Stromal cell of bone marrow (primary cell): ENCODE data around the gene PPP1R7.
"Not testable (repeated sequence)": the region's sequence is repeated elsewhere in the genome, so short reads cannot be mapped to it uniquely, and the experiment has no call there.

Experiments used
- DNase-seq: peaks from one replicate; pipeline ENCODE4 v3.0.0-alpha.2; 2012; ENCODE audit warnings: low read depth

The PPP1R7 gene

DNA sequence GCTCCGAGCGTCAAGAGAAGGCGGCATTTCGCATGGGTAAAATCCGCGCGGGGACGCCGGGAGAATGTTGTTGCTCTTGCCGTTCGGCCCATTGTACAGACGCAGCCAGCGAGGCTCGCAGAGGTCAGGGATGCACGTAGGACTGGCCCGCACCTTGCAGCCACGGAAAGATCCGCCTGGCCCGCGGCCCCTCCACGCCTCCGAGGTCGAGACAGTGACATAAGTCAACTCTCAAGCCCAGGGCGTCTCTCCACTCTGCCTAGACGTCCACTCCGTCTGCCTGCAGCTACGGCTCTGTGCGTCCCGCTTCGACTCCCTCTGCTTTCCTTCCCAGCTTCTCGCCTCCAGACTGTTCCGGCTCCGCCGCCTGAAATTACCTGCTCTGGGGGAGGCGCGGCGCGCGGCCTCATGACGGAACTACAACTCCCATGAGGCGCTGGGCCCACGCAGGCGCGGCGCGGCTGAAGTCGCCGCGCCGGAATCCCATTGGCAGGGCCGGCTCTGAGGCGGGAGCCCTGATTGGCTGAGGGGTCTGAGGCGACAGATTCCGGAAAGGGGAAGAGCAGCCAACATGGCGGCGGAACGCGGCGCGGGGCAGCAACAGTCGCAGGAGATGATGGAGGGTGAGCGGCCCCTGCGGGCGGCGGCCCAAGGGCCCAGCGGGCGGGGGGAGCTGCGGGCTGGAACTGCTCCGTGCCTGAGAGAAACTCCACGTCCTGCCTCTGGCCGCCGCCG, at the start of gene PPP1R7:
Gene PPP1R7, plus strand, starts transcription at position 543 of the 735 bp plus-strand sequence. Its CDS starts 29 bp downstream, at position 572.
- DNase-seq: peak; percentile 88

- DNase-seq: peak; percentile 66
These were observed 47.9 kb upstream of the PPP1R7 start, which contains the start of gene MTERF4 for GRCh38 chr2:241102239-241102803. TSS of gene MTERF4 (minus strand) at chr2:241102287. CDS start at chr2:241102273, 14 bp downstream.

DNA sequence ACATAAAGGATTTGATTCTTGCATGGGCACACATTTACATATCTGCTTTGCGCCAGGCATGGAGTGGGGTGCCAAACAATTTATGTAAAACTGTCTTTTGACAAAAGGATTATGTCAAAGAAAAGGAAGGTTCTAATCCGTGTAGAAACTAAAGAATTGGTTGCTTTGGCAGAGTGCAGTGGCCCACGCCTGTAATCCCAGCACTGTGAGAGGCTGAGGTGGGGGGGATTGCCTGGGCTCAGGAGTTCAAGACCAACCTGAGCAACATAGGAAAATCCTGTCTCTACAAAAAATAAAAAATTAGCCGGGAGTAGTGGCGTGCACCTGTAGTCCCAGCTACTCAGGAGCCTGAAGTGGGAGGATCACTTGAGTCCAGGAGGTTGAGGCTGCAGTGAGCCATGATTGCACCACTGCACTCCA, 47.1 kb upstream of the PPP1R7 start:
- no peak for DNase-seq

- not testable (repeated sequence) for DNase-seq
These were observed 45.7 kb upstream of the PPP1R7 start for GRCh38 chr2:241104611-241105010.

- DNase-seq: no peak
These were observed 44.6 kb upstream of the PPP1R7 start for GRCh38 chr2:241105641-241106040.

- no peak for DNase-seq
These were observed 43.1 kb upstream of the PPP1R7 start for GRCh38 chr2:241107031-241107783.

- DNase-seq: no peak
These were observed 41.7 kb upstream of the PPP1R7 start for GRCh38 chr2:241108271-241109209.

DNA sequence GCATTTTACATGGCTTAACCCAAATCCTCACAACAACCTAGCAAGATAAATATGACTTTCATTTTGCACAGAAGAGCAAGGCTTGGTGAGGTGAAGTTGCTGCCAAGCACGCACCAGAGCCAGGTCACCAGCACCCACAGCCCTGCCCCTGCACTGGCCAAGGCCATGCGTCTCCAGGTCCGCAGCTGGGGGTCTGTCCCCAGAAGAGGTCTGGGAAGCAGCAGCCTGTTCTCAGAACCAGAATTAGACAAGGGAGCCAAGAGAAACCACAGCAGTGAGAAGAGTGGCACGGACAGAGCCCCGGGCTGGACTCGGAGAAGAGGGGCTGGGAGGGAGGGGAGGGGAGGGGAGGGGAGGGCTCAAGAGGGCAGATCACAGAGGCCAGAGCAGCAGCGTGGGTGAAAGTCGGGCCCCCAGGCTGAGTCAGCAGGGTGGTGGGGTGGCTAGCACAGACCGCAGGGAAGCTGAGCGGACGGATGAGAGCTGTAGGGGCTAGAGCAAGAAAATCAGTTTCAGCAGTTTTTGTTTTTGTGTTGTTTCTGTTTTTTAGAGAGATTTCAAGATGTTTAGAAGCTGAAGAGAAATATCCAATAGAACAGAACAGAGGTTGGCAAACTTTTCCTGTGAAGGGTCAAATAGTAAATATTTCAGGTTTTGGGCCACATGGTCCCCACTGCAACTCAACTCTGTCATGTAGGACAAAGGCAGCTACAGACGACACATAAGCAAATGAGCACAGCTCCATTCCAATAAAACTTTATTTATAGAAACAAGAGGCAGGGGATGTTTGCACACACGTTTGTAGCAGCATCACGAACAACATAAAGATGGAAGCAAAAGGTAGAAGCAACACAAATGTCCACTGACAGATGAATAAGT, 40.8 kb upstream of the PPP1R7 start:
- DNase-seq: no peak

GRCh38 chr2:241110089-241110606, 40.1 kb upstream of the PPP1R7 start:
- DNase-seq: no peak

DNA sequence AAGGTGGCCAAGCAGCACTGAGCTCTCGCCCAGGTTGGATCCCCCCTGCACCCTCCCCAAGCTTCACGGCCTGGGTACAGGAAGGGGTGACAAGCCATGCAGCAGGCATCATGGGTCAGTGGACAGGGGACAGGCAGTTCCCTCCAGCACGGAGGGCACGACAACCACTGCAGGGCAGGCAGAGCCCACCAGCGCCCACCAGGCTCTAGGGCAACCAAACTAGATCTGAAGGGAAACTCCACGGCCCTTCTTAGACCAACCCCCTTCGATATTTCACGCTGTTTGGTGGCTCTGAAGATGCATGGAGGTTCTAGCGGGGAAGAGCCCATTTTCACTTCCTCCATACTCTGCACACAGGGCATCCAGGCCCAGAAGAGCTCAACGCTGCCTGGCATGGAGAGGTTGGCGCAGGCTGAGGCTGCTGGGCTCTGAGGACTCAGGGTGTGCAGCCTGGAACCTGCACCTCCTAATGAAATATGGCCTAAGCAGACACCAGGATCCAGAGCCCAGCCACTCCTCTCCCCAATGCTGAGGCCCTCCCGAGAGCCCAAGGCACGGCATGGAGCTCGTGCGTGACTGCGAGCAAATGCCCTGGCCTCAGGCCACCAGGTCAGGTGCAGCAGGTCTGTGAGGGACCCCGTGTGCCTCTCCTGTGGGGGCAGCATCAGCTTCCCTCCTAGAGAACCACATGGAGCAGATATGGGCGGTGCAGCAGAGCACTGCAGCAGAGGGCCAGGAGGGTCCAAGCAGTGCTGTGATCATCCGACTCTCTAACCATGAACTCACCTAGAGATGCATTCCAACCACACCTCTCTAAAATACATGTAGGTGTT, 39.4 kb upstream of the PPP1R7 start:
- no peak for DNase-seq

DNA sequence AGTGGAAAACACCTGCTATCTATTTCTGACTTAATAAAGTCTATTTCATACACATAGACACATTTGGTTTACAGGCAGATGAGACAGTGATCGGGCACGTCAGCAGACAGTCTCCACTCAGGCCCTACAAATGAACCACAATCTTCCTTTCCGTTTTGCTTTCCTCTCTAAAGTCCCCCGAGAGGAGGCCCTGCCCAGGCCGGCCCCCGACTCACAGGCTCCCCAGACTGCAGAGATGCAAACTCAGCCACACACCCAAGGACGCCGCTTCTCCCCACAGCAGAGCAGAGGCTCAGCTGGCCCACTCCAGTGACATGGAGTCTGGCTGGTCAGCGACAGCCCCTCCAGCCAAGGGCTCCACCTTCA, 38.8 kb upstream of the PPP1R7 start:
- no peak for DNase-seq

- DNase-seq: no peak
These were observed 38.2 kb upstream of the PPP1R7 start for GRCh38 chr2:241112046-241112445.

GRCh38 chr2:241112592-241112991, 37.7 kb upstream of the PPP1R7 start:
- no peak for DNase-seq

GRCh38 chr2:241114836-241115235, 35.4 kb upstream of the PPP1R7 start:
- no peak for DNase-seq

DNA sequence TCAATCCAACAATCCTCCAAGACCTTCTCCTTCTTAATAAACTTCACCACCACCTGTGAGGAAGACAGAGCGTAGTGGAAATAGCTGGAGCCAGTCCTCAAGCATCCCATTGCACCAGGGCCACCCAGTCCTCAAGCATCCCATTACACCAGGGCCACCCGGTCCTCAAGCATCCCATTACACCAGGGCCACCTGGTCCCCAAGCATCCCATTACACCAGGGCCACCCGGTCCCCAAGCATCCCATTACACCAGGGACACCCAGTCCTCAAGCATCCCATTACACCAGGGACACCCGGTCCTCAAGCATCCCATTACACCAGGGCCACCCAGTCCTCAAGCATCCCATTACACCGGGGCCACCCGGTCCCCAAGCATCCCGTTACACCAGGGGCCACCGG, 34.9 kb upstream of the PPP1R7 start:
- DNase-seq: no peak

DNA sequence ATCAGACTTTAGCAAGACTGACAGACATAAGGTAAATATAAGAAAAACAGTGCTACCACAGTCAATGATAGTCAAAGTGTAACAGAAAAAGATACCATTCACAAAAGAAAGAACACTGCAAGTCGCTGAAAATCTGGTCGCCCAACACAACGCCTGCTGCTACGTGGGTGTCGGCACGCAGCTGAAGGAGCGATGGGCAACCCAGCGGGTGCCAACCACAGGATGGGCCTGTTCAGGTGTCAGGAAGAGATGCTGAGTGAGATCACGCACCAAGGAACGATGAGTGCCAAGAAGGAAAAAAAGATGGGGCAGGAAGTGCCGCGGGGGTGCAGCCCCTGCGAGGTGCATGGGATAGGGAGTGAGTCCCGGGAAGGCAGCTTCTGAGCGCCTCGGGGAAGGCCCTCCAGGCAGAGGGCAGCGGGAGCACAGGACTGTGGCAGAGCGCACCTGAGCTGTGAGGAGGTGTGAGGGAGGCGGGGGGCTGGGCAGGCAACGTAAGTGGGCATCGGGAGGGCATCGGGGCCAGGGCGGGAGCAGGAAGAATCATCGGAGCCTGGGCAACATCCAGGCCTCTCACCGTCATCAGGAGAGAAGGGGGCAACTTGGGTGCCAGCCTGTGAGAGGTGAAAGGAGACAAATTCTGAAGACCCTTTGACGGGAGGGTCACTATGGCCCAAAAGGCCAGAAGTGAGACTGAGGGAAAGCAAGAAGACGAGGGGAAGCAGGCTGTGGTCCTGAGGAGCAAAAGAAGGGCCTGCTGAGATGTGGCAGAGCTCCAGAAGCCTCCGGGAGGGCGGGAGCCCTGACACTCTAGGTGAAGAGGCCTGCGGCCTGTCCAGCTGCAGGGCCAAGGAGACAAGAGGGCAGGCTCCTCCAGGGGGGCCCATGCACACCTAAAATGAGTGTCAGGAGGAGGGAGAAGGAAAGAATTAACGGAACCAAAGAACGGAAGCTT, 33.4 kb upstream of the PPP1R7 start:
- no peak for DNase-seq

- DNase-seq: no peak
These were observed 31.3 kb upstream of the PPP1R7 start for GRCh38 chr2:241118737-241119505.

GRCh38 chr2:241120440-241120839, 29.8 kb upstream of the PPP1R7 start:
- no peak for DNase-seq
